ENCODE data around the gene ERMN. TPM values are rescaled to one million over a fixed set of nuclear protein-coding genes. Genes with fewer than 3 reads are reported as not detected.
"Not testable (repeated sequence)": the region's sequence is repeated elsewhere in the genome, so short reads cannot be mapped to it uniquely, and the experiment has no call there.

Gene ERMN, protein sequence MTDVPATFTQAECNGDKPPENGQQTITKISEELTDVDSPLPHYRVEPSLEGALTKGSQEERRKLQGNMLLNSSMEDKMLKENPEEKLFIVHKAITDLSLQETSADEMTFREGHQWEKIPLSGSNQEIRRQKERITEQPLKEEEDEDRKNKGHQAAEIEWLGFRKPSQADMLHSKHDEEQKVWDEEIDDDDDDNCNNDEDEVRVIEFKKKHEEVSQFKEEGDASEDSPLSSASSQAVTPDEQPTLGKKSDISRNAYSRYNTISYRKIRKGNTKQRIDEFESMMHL
- total RNA-seq = 4.6 TPM

DNA sequence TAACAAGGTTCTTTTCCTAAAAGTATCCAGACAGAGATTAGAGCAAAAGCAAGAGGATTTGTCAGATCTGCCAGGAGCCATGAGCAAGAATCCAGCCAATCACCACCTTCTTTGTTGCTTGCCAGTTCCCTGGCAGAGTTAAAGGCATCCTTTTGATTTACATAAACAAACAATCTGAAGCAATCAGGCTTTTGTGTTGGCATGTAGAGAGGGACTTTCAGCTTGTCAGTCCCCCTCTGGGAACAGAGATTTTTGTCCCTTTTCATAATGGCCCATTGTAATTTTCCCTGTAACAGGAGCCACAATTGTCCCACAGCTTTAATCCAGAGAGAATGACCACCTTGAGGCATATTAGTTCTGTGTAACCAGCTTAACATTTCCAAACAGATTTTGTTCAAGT is at the start of gene ERMN:
ERMN (minus strand) TSS at position 39 of the 400 bp plus-strand sequence. CDS start 182 bp downstream, outside the sequence.
- DNase-seq (ENCODE audit: low spot score) (no peak), ATAC-seq (no peak)
- intact Hi-C loops (cut with DNase I) = no loop called here

DNA sequence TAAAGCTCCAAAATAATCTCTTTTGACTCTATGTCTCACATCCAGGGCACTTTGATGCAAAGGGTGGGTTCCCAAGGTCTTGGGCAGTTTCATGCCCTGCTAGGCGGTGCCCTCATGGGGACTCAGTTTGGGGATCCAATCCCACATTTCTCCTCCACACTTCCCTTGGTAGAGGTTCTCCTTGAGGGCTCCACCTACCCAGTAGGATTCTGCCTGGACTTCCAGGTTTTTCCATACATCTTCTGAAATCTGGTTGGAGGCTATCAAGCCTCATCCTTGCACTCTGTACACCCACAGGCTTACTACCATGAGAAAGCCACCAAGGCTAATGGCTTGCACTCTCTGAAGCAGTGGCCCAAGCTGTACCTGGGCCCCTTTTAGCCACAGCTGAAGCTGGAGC is 49.8 kb upstream of the ERMN start:
- intact Hi-C loops (cut with DNase I) = no loop called here
- no peak for DNase-seq (ENCODE audit: low spot score)
- ATAC-seq = no peak

DNA sequence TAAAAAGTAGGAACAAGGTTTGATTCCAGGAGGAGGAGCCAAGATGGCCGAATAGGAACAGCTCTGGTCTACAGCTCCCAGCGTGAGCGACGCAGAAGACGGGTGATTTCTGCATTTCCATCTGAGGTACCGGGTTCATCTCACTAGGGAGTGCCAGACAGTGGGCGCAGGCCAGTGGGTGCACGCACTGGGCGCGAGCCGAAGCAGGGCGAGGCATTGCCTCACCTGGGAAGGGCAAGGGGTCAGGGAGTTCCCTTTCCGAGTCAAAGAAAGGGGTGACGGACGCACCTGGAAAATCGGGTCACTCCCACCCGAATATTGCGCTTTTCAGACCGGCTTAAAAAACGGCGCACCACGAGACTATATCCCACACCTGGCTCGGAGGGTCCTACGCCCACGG is 42.9 kb upstream of the ERMN start:
- ATAC-seq; intact Hi-C loops (cut with DNase I); DNase-seq (ENCODE audit: low spot score): not testable (repeated sequence)

DNA sequence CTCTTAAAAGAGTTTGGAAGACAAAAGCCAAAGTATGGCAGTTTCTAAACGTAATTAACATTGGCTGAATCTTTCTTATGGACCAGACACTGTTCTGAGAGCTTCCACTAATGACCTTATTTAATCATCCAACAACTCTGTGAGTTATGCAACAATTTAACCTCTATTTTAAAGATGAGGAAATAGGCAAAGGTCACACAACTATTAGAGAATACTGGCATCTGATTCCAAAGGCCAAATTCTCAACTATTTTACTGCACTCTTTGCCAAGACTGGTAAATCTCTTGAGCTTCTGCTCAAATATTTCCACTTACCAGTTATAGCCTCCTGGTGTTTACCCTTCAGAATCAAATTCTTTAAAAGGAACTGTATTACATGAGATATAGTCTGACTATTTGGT is 42.1 kb upstream of the ERMN start:
- intact Hi-C loops (cut with DNase I) = no loop called here
- ATAC-seq (no peak), DNase-seq (ENCODE audit: low spot score) (no peak)

DNA sequence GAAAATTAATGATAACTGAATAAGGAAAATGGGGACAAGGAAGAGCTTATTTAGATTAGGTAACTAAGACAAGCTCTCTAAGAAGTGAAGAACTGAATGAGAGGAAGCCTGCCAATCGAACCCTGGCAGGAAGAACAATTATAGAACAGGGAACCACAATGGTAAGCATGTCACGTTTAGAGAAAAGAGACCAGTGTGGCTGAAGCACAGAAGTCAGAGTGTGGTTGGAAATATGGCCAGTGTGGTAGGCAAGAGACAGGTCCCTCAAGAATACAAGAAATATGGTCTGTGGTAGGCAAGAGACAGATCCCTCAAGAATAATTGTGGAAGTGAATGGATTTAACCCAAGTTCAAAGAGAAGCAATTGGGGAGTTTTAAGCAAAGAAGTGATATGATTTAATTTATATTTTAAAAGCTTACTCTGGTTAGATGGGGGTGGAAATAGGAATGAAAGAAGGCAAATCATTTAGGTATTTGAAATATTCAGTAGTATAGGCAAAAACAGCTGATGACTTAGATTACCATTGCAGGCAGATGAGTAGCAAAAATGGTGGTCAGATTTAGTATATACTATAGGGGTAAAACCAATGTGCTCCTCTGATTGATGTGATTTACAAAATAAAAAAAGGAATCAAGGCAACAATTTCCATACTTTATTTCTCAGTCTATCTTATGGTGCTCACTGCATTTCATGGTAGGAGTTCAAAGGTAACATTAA is 38.8 kb upstream of the ERMN start:
- intact Hi-C loops (cut with DNase I) = no loop called here
- no peak for ATAC-seq
- DNase-seq (ENCODE audit: low spot score) = no peak

DNA sequence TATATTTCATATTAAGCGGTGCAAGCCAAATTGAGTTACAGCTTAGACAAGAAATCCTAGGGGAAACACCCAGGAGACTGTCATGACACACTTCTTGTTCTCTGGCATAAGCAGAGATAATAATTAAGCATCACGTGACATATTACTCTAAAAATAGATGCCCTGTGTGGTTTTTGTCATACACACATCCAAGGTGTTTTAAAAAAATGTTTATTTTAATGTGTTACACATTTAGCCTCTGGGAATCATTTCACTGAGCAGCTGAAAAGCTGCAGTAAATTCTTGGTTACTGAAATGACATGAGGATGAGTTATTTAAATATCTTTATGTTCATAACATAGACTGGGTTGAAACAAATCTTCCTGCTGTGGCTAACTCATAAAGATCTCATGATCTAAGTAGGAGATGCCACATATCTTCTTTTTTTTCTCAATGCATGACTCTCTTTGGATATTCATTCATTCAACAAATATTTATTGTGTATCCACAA is 38.0 kb upstream of the ERMN start:
- ATAC-seq (no peak), DNase-seq (ENCODE audit: low spot score) (no peak)
- intact Hi-C loops (cut with DNase I) = no loop called here

DNA sequence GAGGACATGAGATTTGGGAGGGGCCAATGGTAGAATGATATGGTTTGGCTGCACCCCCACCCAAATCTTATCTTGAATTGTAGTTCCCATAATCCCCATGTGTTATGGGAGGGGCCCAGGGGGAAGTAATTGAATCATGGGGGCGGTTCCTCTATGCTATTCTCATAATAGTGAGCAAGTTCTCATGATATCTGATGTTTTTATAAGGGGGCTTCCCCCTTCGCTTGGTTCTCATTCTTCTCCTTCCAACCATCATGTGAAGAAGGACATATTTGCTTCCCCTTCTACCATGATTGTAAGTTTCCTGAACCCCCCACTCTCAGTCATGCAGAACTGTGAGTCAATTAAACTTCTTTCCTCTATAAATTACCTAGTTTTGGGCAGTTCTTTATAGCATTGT is 37.0 kb upstream of the ERMN start:
- DNase-seq (ENCODE audit: low spot score) (no peak), ATAC-seq (no peak)
- intact Hi-C loops (cut with DNase I) = no loop called here

DNA sequence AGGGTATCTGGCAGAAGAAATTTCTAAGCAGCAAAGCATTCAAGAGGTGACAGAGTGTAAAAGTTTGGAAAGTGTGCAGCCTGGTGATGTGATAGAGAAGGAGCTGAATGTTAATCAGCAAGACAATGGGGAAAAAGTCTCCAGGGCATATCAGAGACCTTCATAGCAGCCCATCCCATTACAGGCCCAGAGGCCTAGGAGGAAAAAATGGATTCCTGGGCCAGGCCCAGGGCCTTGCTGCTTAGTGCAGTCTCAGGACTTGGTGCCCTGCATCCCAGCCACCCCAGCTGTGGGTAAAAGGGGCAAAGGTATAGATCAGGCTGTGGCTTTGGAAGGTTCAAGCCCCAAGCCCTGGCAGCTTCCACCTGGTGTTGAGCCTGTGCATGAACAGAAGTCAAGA is 35.9 kb upstream of the ERMN start:
- ATAC-seq (no peak), DNase-seq (ENCODE audit: low spot score) (no peak)
- intact Hi-C loops (cut with DNase I) = no loop called here

DNA sequence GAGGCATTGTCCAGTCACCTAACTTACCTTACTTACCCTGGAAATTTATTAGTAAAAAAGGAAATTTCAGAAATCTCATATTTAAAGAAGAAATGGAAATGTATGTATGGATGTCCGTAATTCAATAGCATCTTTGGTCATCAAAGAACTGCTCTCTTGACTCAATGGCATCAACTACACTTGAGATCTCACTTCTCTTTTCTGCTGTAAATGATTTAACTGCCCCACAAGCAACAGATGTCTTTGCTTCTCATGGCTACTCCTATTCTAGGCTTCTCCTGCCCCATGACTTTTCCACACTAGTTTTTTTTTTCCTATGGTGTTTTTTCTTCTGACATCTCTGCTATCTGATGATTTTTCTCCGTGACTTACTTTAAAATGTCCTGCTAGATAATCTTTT is 34.0 kb upstream of the ERMN start:
- intact Hi-C loops (cut with DNase I) = no loop called here
- no peak for ATAC-seq
- DNase-seq (ENCODE audit: low spot score) = no peak

DNA sequence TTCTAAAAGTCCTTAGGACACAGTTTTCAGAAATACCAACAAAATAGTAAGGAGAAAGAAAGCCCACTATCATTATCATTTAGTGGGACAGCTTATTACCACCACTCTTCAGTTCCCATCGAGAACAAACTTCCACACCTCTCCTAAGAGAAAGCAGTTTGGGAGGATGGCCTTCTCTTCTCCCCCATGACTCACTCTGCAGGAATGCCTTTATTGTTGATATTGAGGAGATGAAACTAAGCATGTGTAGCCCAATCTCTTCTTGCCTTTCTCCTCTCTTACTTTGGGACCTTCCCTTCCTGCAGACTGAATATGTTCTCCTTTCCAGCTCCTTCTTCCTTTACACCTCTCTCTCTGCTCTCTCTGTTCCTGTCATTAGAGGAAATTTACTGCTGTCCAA is 30.0 kb upstream of the ERMN start:
- DNase-seq (ENCODE audit: low spot score) = no peak
- intact Hi-C loops (cut with DNase I) = no loop called here
- no peak for ATAC-seq

DNA sequence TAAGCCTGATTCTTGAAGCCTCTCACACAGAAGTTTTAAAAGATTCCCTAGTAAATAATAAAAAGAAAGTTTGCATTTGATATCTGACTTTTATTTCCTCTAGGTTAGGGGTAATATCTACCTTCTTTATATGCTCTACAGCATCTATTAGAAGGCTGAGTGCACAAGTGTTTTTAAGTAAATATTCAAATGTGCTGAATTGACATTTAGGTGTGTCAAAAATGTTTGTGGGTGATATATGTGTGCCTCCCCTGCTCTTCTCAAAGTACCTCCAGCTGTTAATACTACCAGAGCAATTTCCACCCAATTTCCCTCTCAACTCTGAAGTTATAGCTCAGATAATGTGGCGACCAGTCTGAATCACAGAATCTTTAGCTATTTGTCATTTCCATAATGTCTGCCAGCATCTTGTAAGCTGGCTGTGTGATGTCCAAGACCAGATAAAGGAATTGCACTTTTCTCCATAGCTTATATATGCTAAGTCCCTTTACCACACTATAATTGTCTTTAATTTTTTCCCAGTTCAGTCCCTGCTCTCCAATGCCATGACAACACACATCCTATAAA is 24.4 kb upstream of the ERMN start:
- DNase-seq (ENCODE audit: low spot score) = no peak
- intact Hi-C loops (cut with DNase I) = no loop called here
- no peak for ATAC-seq

DNA sequence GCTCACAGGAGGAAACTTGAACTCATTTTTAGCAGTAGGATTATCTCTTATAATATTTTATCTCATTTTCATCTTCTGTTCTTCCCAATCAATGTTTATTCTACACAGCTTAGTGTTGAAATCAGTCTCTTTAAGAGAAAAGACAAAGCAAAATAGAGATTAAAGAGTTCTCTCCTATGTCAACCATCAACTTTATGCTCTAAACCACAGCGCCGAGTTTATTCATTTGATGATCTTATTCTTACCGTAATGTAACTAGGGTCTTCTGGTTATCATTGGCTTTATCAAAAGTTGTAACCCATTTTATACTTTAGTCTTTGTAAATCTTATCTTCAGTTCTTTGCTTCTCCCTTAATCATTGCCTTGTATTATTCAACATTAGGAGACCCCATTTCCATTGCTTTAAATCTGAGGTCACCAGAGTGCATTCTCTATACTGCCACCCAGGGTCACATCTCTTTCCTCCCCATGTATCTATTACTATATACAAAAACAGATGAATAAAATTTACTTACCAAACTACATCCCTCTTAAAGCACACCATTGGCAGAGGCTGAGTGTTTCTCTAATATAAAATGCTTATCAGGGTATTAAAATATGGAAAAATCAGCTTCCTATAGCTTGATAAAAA is 22.8 kb upstream of the ERMN start:
- ATAC-seq = no peak
- no peak for DNase-seq (ENCODE audit: low spot score)
- intact Hi-C loops (cut with DNase I) = no loop called here

DNA sequence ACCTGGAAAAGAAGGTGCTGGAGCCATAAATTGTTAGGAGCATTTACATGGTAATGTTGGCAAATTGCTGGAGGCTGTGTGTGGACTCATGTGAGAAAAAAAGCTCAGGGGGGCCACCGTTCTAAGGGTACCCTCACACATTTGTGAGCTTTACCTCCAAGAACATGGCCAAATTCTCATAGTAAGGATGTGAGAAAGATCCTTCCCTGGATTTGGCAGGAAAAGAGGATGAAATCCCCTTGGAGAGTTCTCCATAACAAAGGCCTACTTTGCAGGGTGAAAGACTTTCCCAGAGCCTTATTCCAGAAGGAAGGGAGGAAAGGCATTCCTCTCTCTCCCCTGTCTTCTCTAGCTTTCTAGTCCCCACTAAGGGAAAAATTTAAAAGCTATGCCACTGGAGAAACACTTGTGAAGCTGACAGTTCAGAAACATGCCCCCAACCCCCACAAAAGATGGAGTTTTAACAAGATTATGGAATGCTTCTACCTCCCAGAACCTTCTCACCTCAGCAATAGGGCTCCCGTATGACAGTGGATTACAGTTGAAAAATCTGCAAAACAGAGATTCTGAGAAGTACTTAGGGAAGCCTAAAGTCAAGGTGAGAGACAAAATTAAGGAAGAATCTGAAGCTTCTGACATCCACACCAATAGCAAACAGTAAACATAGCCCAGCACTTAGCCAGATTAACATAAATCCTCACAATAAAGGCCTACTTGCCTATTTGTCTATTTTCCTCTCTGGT is 20.2 kb upstream of the ERMN start:
- ATAC-seq = no peak
- intact Hi-C loops (cut with DNase I) = no loop called here
- DNase-seq (ENCODE audit: low spot score) = no peak

DNA sequence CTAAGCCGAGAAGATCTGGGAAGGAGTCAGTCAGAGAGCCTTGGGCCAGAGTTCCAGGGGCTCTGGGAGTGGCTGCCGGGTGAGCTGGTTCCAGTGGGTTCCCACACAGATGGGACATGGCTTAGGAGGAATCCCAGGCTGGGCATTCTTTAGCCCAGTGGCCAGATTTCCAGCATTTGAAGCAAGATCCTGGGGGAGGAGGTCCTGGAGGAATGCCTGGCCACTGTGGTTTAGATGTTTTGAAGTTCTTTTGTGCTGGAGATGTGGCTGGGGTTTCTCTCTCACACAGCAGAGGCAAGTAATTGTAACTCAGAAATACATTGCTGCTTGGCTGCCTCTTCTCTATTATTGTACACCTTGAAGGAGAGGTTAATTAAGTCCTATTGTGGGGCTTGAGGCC is 15.8 kb upstream of the ERMN start:
- intact Hi-C loops (cut with DNase I); ATAC-seq; DNase-seq (ENCODE audit: low spot score): not testable (repeated sequence)

DNA sequence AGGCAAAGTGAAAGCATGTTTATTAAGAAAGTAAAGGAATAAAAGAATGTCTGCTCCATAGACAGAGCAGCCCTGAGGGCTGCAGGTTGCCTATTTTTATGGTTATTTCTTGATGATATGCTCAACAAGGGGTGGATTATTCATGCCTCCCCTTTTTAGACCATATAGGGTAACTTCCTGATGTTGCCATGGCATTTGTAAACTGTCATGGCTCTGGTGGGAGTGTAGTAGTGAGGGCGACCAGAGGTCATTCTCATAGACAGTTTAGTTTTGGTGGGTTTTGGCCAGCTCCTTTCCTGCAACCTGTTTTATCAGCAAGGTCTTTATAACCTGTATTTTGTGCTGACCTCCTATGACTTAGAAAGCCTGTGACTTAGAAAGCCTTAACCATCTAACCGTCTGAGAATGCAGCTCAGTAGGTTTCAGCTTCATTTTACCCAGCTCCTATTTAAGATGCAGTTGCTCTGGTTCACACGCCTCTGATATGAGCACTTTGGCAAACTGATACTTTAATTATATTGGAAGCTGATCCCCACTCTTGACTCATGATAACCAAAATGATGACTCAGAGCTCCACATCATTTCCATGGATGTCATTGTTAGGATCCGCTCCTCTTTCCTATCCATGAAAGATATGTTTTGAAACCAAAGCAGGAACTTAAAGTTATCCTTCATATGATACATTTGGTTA is 14.5 kb upstream of the ERMN start:
- DNase-seq (ENCODE audit: low spot score) (no peak), ATAC-seq (no peak)
- intact Hi-C loops (cut with DNase I) = no loop called here

DNA sequence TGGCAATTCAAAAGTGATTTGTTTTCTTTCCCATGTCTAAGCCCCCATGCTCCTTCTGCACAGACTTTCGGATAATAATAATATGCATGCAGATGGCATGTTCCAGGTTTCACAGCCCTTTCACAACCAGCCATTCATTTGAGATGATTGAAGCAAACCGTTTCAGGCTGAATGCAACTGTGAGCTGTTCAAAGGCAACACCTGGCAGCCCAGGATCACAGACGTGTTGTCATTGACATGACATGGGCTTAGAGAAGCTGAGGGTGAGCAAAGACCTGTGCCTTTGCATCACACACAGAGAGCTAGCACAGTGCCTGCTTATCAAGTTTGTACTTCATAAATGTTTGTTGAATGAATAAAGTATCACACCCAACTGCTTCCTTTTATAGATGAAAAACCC is 12.4 kb upstream of the ERMN start:
- intact Hi-C loops (cut with DNase I) = no loop called here
- ATAC-seq (no peak), DNase-seq (ENCODE audit: low spot score) (no peak)

DNA sequence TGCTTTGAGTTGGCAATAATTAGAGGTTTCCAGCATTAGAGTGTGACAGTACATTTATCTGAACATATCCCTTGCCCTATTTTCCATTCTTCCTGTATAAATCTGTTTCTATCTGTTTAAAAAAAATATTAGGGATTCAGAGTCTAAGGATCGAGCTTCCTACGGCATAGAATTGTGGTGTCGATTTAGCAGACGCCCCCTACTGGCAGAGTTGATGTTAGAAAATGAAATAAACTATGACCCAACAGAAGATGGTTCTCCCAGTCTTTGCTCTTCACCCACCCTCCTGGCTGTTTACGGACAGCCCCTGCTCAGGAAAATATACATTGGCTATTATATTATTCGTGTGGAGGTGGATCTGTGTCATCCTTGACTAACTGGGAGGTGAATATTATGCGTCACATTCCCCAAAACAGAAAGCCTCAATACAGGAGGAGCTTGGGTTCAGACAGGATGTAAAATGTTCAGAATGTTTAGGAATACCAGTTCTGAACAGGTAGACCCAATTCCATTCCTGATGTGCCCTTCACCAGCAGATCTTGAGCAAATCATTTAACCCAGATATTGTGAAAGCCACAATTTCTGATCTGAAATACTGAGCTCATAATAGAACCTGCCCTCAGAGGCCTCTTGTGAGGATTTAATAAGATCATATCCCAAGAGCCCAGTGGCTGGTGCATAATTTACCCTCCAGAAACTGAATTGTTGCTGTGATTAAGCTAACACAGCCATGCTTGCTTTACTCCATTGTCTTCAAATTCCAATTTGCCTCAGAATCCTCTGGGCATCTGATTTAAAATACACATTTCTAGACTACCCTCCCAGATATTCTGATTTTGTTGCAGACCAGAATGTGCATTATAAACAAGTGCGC is 10.8 kb upstream of the ERMN start:
- intact Hi-C loops (cut with DNase I) = no loop called here
- ATAC-seq (no peak), DNase-seq (ENCODE audit: low spot score) (peak; percentile 58)

DNA sequence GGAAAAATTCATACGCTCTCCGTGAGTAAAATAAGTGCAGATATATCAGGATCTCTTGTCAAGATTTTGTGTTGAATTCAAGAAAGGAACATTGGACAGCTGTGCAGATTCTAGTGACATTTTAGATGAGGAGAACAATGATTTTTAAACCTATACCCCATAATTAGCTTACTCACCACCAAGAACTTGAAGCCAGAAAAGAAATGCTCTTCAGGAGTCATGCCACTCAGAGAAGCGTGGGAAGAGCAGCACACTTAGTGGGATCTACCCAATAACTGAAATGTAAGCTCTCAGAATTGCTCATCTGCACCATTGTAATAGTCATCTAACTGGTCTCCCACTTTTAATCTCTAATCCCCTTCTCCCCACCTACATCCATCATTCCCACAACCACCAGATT is 9.2 kb upstream of the ERMN start:
- ATAC-seq = no peak
- intact Hi-C loops (cut with DNase I) = no loop called here
- DNase-seq (ENCODE audit: low spot score) = no peak

All from sciatic nerve (tissue), 2 donors.